H9 (cell line): ENCODE data around the gene TMED7. TPM values are rescaled to one million over a fixed set of nuclear protein-coding genes. Genes with fewer than 3 reads are reported as not detected.

ENCODE experiments used
- DNase-seq: peaks from one replicate; pipeline ENCODE4 v3.0.0-alpha.2; 2017
- H2AFZ ChIP-seq: one replicate; pipeline ENCODE4 v1.6.1; 2013; ENCODE audit warnings: mild to moderate bottlenecking, low read length, control low read depth, moderate library complexity
- H2AK5ac ChIP-seq: 2 replicates; pipeline ENCODE4 v1.6.1; 2013; ENCODE audit warnings: low read length, control low read depth, mixed read lengths; ENCODE audit not compliant: insufficient read length
- H2BK120ac ChIP-seq: one replicate; pipeline ENCODE4 v1.6.1; 2013; ENCODE audit warnings: low read depth, mild to moderate bottlenecking, low read length, control low read depth, inconsistent platforms; ENCODE audit not compliant: poor library complexity, severe bottlenecking
- H2BK12ac ChIP-seq: 2 replicates; pipeline ENCODE4 v1.6.1; 2013; ENCODE audit warnings: low read length, control low read depth, mixed read lengths, low read depth; ENCODE audit not compliant: insufficient read length
- H2BK15ac ChIP-seq: 2 replicates; pipeline ENCODE4 v1.6.1; 2013; ENCODE audit warnings: low read depth, low read length, control low read depth
- H2BK20ac ChIP-seq: one replicate; pipeline ENCODE4 v1.6.1; 2013; ENCODE audit warnings: low read depth, mild to moderate bottlenecking, low read length, control low read depth, inconsistent platforms; ENCODE audit not compliant: poor library complexity, severe bottlenecking
- H2BK5ac ChIP-seq: 2 replicates; pipeline ENCODE4 v1.6.1; 2013; ENCODE audit warnings: low read length, control low read depth, mixed read lengths; ENCODE audit not compliant: insufficient read length
- H3K14ac ChIP-seq: 2 replicates; pipeline ENCODE4 v1.6.1; 2013; ENCODE audit warnings: low read length, control low read depth; ENCODE audit not compliant: insufficient read depth
- H3K18ac ChIP-seq: 2 replicates; pipeline ENCODE4 v1.6.1; 2013; ENCODE audit warnings: low read depth, mild to moderate bottlenecking, mixed read lengths, low read length, control low read depth; ENCODE audit not compliant: insufficient read length
- H3K23ac ChIP-seq: 2 replicates; pipeline ENCODE4 v1.6.1; 2013; ENCODE audit warnings: low read length, control low read depth, mixed read lengths, low read depth; ENCODE audit not compliant: insufficient read length
- H3K23me2 ChIP-seq: 2 replicates; pipeline ENCODE4 v1.6.1; 2013; ENCODE audit warnings: low read depth, mild to moderate bottlenecking, mixed read lengths, low read length, control low read depth; ENCODE audit not compliant: insufficient read length, poor library complexity, severe bottlenecking
- H3K27ac ChIP-seq: 2 replicates; pipeline ENCODE4 v1.5.1; 2013; ENCODE audit warnings: low read length, control low read depth, mixed read lengths, low read depth; ENCODE audit not compliant: insufficient read length
- H3K27me3 ChIP-seq: 2 replicates; pipeline ENCODE4 v1.6.1; 2013; ENCODE audit warnings: low read length, control low read depth, inconsistent platforms; ENCODE audit not compliant: insufficient read depth
- H3K4ac ChIP-seq: 2 replicates; pipeline ENCODE4 v1.6.1; 2013; ENCODE audit warnings: low read depth, mild to moderate bottlenecking, control low read depth, inconsistent platforms, low read length, moderate library complexity
- H3K4me1 ChIP-seq: 2 replicates; pipeline ENCODE4 v1.6.1; 2013; ENCODE audit warnings: low read length, control low read depth, inconsistent platforms; ENCODE audit not compliant: insufficient read depth
- H3K4me2 ChIP-seq: 2 replicates; pipeline ENCODE4 v1.6.1; 2013; ENCODE audit warnings: low read length, control low read depth, mixed read lengths; ENCODE audit not compliant: insufficient read length, insufficient read depth
- H3K56ac ChIP-seq: 2 replicates; pipeline ENCODE4 v1.6.1; 2013; ENCODE audit warnings: low read depth, mild to moderate bottlenecking, mixed read lengths, low read length, control low read depth; ENCODE audit not compliant: insufficient read length
- H3K79me1 ChIP-seq: 2 replicates; pipeline ENCODE4 v1.6.1; 2013; ENCODE audit warnings: low read depth, mild to moderate bottlenecking, moderate library complexity, low read length, control low read depth, inconsistent platforms; ENCODE audit not compliant: insufficient read depth, poor library complexity, severe bottlenecking
- H3K79me2 ChIP-seq: 2 replicates; pipeline ENCODE4 v1.6.1; 2013; ENCODE audit warnings: low read length, control low read depth, inconsistent platforms; ENCODE audit not compliant: insufficient read depth
- H3K9ac ChIP-seq: 2 replicates; pipeline ENCODE4 v1.6.1; 2013; ENCODE audit warnings: low read length, control low read depth, mixed read lengths; ENCODE audit not compliant: insufficient read length; ENCODE audit errors: extremely low read depth
- H3K9me3 ChIP-seq: one replicate; pipeline ENCODE4 v1.6.1; 2013; ENCODE audit warnings: low read depth, low read length, inconsistent platforms; ENCODE audit not compliant: control insufficient read depth
- H3T11ph ChIP-seq: one replicate; pipeline ENCODE4 v1.6.1; 2013; ENCODE audit warnings: mild to moderate bottlenecking, low read length, control low read depth, inconsistent platforms
- H4K20me1 ChIP-seq: one replicate; pipeline ENCODE4 v1.6.1; 2013; ENCODE audit not compliant: control insufficient read depth, insufficient read length, insufficient read depth
- H4K5ac ChIP-seq: 2 replicates; pipeline ENCODE4 v1.6.1; 2013; ENCODE audit warnings: low read depth, mild to moderate bottlenecking, mixed read lengths, low read length, control low read depth; ENCODE audit not compliant: insufficient read length
- H4K8ac ChIP-seq: replicated peaks from 2 replicates; pipeline ENCODE4 v1.6.1; 2013; ENCODE audit warnings: low read length, control low read depth, mixed read lengths, low read depth; ENCODE audit not compliant: insufficient read length
- H4K91ac ChIP-seq: 2 replicates; pipeline ENCODE4 v1.6.1; 2013; ENCODE audit warnings: low read depth, mild to moderate bottlenecking, moderate library complexity, mixed read lengths, low read length, control low read depth; ENCODE audit not compliant: insufficient read length
- H3K27ac Mint-ChIP-seq, 3 experiments: 2 replicates in 2 of 3; 3 replicates in 1 of 3; pipeline ENCODE4 v1.8.0; 2020 to 2021; ENCODE audit warnings: mixed read lengths in 3 of 3, mild to moderate bottlenecking in 1 of 3, moderate library complexity in 1 of 3
- H3K27me3 Mint-ChIP-seq: 2 replicates; pipeline ENCODE4 v1.8.0; 2021; ENCODE audit warnings: low read depth, mild to moderate bottlenecking, moderate library complexity, mixed read lengths
- H3K36me3 Mint-ChIP-seq, 3 experiments: 2 replicates in 2 of 3; 3 replicates in 1 of 3; pipeline ENCODE4 v1.8.0; 2020 to 2021; ENCODE audit warnings: low read depth in 3 of 3, mixed read lengths in 3 of 3; ENCODE audit not compliant: insufficient read depth in 1 of 3
- H3K4me1 Mint-ChIP-seq, 2 experiments: 2 replicates each; pipeline ENCODE4 v1.8.0; 2020; ENCODE audit warnings: mixed read lengths in 2 of 2
- H3K4me3 Mint-ChIP-seq, 2 experiments: 2 replicates in 1 of 2; 3 replicates in 1 of 2; pipeline ENCODE4 v1.8.0; 2020 to 2021; ENCODE audit warnings: mild to moderate bottlenecking in 2 of 2, mixed read lengths in 2 of 2, moderate library complexity in 1 of 2
- H3K9me3 Mint-ChIP-seq, 2 experiments: 2 replicates in 1 of 2; 3 replicates in 1 of 2; pipeline ENCODE4 v1.8.0; 2020; ENCODE audit warnings: mild to moderate bottlenecking in 2 of 2, mixed read lengths in 2 of 2, moderate library complexity in 1 of 2
- CTCF ChIP-seq: fragments of 200-600 bp; sonication (generic); conservative IDR thresholded peaks from 3 replicates; pipeline ENCODE4 v1.8.0; 2021; ENCODE audit warnings: antibody characterized with exemption, mild to moderate bottlenecking
- WGBS: extraction: QIAGEN DNeasy Blood & Tissue Kit; methylation state at CpG from one replicate; pipeline ENCODE4 v1.1.7; 2013; ENCODE audit warnings: missing lambda C conversion rate, low lambda C conversion rate, mixed read lengths; ENCODE audit not compliant: insufficient read length; ENCODE audit errors: extremely low coverage; 5-methylcytosine and 5-hydroxymethylcytosine counted together
- total RNA-seq: library from RNA; stranded (reverse); gene quantifications from 2 replicates; pipeline ENCODE4 v1.2.1, GENCODE V29; 2021

The TMED7 gene
- total RNA-seq, 1 experiment from 2014 or later = 68.8 TPM

- no CpG with 5 or more reads among the region's 3 CpGs for WGBS
- Histone ChIP-seq H2BK120ac (no peak overlapping the region), H3K56ac (no peak overlapping the region), H3K9ac (no peak overlapping the region), H3K27ac (no peak overlapping the region), H3K79me1 (no peaks in the 10 kb centered on the region), H2AK5ac (no peak overlapping the region), H3K4me1 (no peaks in the 10 kb centered on the region; the same call in 1 of the 2 replicates), H3K27me3 (no peaks in the 10 kb centered on the region), H4K20me1 (no peaks in the 10 kb centered on the region), H2BK20ac (no peak overlapping the region), H3K23ac (no peak overlapping the region), H2BK5ac (no peak overlapping the region), H3K23me2 (no peaks in the 10 kb centered on the region), H4K91ac (no peak overlapping the region), H2BK15ac (no peak overlapping the region), H4K5ac (no peak overlapping the region), H3K4ac (no peak overlapping the region), H3K4me2 (no peak overlapping the region), H3K14ac (no peak overlapping the region), H3K18ac (no peak overlapping the region), H4K8ac (no peak overlapping the region), H2AFZ (no peak overlapping the region), H3K9me3 (no peaks in the 10 kb centered on the region), H3T11ph (no peak overlapping the region), H3K79me2 (no peaks in the 10 kb centered on the region), H2BK12ac (no peak overlapping the region)
- H3K27me3 Mint-ChIP-seq = no peaks in the 10 kb centered on the region
- no peaks in the 10 kb centered on the region for H3K9me3 Mint-ChIP-seq
- no peak for TF ChIP-seq CTCF
- H3K27ac Mint-ChIP-seq = no peak overlapping the region
- no peak overlapping the region for H3K4me3 Mint-ChIP-seq
- H3K36me3 Mint-ChIP-seq = no peaks in the 10 kb centered on the region
- DNase-seq = no peak
- no peaks in the 10 kb centered on the region for H3K4me1 Mint-ChIP-seq
Measured at GRCh38 chr5:115589043-115589442, 36.8 kb downstream of the TMED7 start.
